ENCODE measurements around the gene SLC25A22. TPM values are rescaled to one million over a fixed set of nuclear protein-coding genes. Genes with fewer than 3 reads are reported as not detected.

Gene SLC25A22
- total RNA-seq, 4 donors from 2014 or later = 7.5 to 21.9 (median 12.7) TPM

GRCh38 chr11:791658-792534 is 6.2 kb downstream of the SLC25A22 start:
- ATAC-seq (ENCODE audit: low FRiP score) (no peak), DNase-seq (ENCODE audit: low spot score) (no peak)
- no peak for TF ChIP-seq CTCF (IDR thresholded peaks at IDR 0.05)

- no peak for TF ChIP-seq CTCF (IDR thresholded peaks at IDR 0.05)
- ATAC-seq (ENCODE audit: low FRiP score) (no peak), DNase-seq (ENCODE audit: low spot score) (no peak)
Measured at GRCh38 chr11:790721-791564, 7.1 kb downstream of the SLC25A22 start.

- ATAC-seq (ENCODE audit: low FRiP score) (no peak), DNase-seq (ENCODE audit: low spot score) (no peak)
- TF ChIP-seq CTCF (IDR thresholded peaks at IDR 0.05) = no peak
Measured at GRCh38 chr11:789943-790342, 8.1 kb downstream of the SLC25A22 start, which contains the start of gene CEND1. TSS of gene CEND1 (minus strand) at chr11:790090. CDS start at chr11:788576, 1,514 bp downstream.

- no peak for DNase-seq (ENCODE audit: low spot score)
- TF ChIP-seq CTCF (IDR thresholded peaks at IDR 0.05) = no peak
- no peak for ATAC-seq (ENCODE audit: low FRiP score)
Measured at GRCh38 chr11:788953-789940, 8.8 kb downstream of the SLC25A22 start.

- no peak for TF ChIP-seq CTCF (IDR thresholded peaks at IDR 0.05)
- no peak for ATAC-seq (ENCODE audit: low FRiP score)
- DNase-seq (ENCODE audit: low spot score) = no peak
Measured at GRCh38 chr11:788009-788640, 10.0 kb downstream of the SLC25A22 start.
